Neuron (in vitro differentiated cells): ENCODE results near the gene MGME1.
"Not testable (repeated sequence)": the region's sequence is repeated elsewhere in the genome, so short reads cannot be mapped to it uniquely, and the experiment has no call there.

Experiments used
- H2AFZ ChIP-seq: one replicate; pipeline ENCODE4 v1.6.1; 2013; ENCODE audit warnings: low read depth, mild to moderate bottlenecking, inconsistent platforms, low read length, moderate library complexity
- H3K27me3 ChIP-seq: one replicate; pipeline ENCODE4 v1.6.1; 2013; ENCODE audit warnings: low read length; ENCODE audit not compliant: insufficient read depth
- H3K36me3 ChIP-seq: one replicate; pipeline ENCODE4 v1.6.1; 2013; ENCODE audit warnings: low read length; ENCODE audit not compliant: insufficient read depth
- H3K4me1 ChIP-seq: one replicate; pipeline ENCODE4 v1.6.1; 2013; ENCODE audit warnings: low read length; ENCODE audit not compliant: insufficient read depth
- H3K4me3 ChIP-seq: 2 replicates; pipeline ENCODE4 v1.5.1; 2013; ENCODE audit warnings: mild to moderate bottlenecking, low read length, moderate library complexity
- H3K9me3 ChIP-seq: one replicate; pipeline ENCODE4 v1.6.1; 2013; ENCODE audit warnings: low read length

The MGME1 gene

DNA sequence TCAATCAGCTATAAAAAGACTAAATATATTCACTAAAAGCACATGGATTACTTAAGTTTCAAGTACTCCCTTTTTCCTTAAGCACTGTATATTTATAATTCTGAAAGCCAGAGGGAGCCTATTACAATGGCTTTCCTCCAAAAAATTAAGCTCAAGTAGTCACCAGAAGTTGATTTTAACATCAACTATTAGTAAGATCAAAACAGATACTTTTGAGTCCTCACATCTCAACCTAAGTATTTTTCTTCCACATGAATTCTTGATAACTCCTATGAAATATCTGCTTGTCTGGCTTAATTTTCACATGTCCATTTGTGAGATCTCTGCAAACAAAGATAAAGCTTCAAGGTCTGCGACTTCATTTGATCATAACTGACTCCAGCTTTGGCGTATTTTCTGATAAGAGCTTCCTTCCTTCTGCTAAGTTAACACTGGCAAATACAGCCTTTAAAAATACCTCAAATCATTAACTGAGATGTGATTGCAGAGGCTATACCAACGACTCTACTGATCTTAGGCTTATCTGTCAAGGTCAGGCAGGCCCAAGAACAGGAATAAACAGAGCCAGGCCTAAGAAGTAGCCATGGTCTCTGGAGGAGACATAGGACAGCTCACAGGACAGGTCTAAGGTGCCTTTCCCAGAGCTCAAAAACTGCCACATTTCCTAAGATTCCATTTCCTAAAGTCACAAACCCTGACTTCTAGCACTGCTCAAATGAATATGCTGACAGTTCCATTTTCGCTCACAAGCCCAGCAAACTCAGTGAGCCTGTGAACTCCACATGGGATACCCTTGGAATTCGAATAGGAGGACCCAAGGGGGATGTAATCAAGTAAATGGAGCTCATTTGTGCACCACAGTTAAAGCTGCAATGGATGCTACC, 10.2 kb upstream of the MGME1 start:
- Histone ChIP-seq H3K27me3 (no peaks in the 10 kb centered on the region), H3K4me3 (no peak overlapping the region), H3K36me3 (peaks cover 38% of the 10 kb centered on the region), H3K4me1 (peaks cover 8% of the 10 kb centered on the region), H2AFZ (no peak overlapping the region), H3K9me3 (no peaks in the 10 kb centered on the region)

DNA sequence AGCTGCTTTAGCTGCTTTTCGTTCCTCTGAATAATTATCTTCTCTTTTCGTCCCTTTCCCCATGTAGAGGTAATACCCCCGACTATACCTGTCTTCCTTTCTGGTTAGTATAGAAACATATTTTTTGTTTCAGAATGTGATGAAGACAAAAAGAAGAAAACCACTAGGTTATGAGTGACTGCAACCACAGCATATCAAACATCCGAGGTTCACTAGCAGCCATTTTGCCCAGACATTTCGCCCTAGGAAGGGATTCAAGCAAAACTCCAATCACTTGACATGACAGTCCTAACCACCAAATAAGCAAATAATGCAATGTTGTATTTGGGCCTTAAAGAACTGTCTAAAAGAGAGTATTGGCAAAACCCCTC, 9.6 kb upstream of the MGME1 start:
- no peaks in the 10 kb centered on the region for H3K9me3 ChIP-seq
- peaks cover 33% of the 10 kb centered on the region for H3K36me3 ChIP-seq
- H3K4me1 ChIP-seq, result peaks cover 8% of the 10 kb centered on the region
- no peak overlapping the region for H3K4me3 ChIP-seq
- no peak overlapping the region for H2AFZ ChIP-seq
- no peaks in the 10 kb centered on the region for H3K27me3 ChIP-seq

DNA sequence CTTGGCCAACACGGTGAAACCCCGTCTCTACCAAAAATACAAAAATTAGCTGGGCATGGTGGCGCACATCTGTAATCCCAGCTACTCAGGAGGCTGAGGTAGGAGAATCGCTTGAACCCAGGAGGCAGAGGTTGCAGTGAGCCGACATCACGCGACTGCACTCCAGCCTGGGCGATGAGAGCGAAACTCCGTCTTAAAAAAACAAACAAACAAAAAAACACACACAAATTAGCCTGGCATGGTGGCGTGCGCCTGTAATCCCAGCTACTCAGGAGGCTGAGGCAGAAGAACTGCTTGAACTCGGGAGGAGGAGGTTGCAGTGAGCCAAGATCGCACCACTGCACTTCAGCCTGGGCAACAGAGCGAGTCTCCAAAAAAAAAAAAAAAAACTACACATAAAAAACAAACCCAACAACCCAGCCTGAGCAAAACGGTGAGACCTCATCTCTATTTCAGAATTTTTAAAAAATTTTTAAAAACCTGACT, 8.4 kb upstream of the MGME1 start:
- Histone ChIP-seq H3K4me1 (peaks cover 15% of the 10 kb centered on the region), H3K36me3 (peaks cover 24% of the 10 kb centered on the region)
- H3K4me3 ChIP-seq, H3K27me3 ChIP-seq, H3K9me3 ChIP-seq, H2AFZ ChIP-seq: not testable (repeated sequence)

DNA sequence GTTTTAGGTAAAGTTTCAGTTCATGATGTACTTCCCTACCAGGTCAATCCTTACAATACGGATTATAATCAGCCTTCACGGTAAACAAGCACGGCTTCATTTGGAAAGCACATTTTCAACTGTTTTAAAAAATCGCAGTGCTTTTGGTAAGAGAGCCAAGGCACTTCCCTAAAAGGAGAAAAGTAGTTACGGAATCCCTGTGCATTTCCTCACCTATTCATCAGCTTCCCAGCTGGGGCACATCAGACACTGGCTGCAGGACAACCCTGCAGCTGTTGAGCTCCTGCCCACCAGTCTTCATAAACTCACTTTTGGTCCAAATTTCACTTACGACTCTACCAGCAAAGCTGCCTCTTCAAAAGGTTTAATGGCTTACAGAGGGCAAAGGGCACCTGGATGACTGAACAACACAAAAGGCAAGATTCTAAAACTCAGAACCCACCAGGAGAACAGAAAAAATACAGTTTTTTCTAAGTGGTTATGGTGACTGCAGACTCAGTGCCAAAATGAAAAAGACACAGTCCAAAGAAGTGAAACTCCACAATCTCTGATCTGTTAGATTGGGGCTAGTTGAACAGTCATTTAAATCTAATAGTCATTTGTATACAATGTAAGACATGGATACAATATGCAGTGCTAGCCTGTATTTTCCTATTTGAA, 7.8 kb upstream of the MGME1 start:
- H3K27me3 ChIP-seq, result no peaks in the 10 kb centered on the region
- H3K9me3 ChIP-seq, result no peaks in the 10 kb centered on the region
- no peak overlapping the region for H3K4me3 ChIP-seq
- peaks cover 21% of the 10 kb centered on the region for H3K4me1 ChIP-seq
- peaks cover 17% of the 10 kb centered on the region for H3K36me3 ChIP-seq
- H2AFZ ChIP-seq, result no peak overlapping the region

DNA sequence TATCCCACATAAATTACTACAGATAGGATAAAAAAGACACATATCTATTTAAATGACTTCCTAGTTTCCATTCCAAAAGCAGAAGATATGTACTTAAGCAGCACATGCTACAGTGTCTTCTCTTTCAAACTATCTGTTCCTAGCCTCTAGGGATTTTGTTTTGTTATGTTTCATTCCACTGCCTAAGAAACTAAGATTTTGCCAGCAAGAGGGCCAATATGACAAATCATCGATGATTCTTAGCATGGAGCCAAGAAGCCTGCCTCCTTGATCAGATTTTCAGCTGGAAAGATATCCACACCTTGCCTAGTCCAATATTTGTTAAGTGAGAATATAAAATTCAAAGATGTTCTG, 7.3 kb upstream of the MGME1 start:
- Histone ChIP-seq H2AFZ (no peak overlapping the region), H3K4me3 (no peak overlapping the region), H3K27me3 (no peaks in the 10 kb centered on the region), H3K9me3 (no peaks in the 10 kb centered on the region), H3K36me3 (peaks cover 13% of the 10 kb centered on the region), H3K4me1 (peaks cover 26% of the 10 kb centered on the region)

DNA sequence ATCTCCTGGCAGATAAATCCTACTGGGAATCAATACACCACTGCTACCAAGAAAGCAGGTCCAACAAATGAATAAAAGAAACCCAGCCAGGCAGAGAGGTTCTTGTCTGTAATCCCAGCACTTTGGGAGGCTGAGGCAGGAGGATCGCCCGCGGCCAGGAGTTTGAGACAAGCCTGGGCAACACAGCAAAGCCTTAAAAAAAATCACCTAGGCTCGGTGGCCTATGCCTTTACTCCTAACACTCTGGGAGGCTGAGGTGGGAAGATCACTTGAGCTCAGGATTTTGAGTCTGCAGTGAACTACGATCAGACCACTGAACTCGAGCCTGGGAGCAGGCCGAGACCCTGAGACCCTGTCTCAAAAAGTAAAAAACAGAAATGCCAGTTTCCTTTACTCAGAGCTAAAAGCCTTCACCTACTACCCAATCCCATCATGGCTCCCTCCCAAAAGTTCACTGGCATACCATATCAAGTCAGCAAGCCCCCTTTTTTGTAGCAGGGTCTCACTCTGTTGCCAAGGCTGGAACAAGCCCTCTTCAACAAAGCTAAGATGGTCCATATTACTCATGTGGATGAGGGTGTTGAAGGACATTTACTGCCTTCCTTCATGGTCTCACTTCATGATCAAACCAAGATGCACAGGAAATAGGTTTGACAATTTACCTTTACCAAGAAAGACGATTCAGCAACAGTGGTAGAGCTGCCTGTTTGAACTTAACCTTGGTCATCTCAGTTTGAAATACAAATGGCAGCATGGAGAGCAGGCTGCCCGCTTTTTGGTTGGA, 5.5 kb upstream of the MGME1 start:
- Histone ChIP-seq H3K4me1 (peaks cover 33% of the 10 kb centered on the region), H2AFZ (no peak overlapping the region), H3K36me3 (peaks cover 10% of the 10 kb centered on the region), H3K4me3 (no peak overlapping the region), H3K27me3 (no peaks in the 10 kb centered on the region), H3K9me3 (no peaks in the 10 kb centered on the region)

DNA sequence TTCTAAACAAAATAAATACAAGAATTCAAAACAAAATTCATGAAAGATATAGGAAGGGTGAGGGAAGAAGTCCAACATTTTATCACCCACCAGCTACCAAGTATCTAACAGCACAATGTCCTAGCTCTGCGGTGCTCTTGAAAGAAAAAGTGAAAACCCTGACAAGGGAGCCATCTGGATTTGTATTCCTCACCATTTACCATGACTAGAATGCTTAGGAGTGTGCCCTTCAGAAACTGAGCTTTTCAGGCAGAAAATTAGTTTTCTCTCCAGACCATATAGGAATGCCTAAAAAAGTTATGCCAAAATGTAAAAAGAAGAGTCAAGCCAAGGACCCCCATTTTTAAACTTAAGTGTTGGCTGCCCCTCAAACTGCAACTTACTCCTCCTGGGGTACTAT, 4.7 kb upstream of the MGME1 start:
- Histone ChIP-seq H3K9me3 (no peaks in the 10 kb centered on the region), H3K4me3 (no peak overlapping the region), H3K4me1 (peaks cover 33% of the 10 kb centered on the region), H2AFZ (no peak overlapping the region), H3K36me3 (peaks cover 10% of the 10 kb centered on the region), H3K27me3 (no peaks in the 10 kb centered on the region)

DNA sequence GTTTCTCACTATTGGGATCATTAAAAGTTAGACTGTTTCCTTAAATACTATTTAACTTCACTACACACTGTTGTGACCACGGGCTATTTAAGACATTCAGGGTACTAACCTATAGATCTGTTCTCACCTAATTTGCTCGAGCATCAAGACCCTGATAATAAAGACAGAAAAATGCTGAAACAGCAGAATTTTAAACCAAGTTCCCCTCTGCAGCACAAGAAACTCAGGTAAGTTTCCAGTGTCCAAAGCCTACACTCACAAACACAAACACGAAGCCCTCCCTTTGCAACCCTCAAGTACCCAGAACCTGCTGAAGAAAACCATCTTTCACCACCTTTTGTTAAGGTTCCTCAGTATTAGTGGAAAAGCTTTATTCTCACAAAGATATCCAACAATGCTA, 4.2 kb upstream of the MGME1 start:
- Histone ChIP-seq H2AFZ (no peak overlapping the region), H3K4me3 (no peak overlapping the region), H3K9me3 (no peaks in the 10 kb centered on the region), H3K4me1 (peaks cover 33% of the 10 kb centered on the region), H3K27me3 (no peaks in the 10 kb centered on the region), H3K36me3 (peaks cover 10% of the 10 kb centered on the region)

DNA sequence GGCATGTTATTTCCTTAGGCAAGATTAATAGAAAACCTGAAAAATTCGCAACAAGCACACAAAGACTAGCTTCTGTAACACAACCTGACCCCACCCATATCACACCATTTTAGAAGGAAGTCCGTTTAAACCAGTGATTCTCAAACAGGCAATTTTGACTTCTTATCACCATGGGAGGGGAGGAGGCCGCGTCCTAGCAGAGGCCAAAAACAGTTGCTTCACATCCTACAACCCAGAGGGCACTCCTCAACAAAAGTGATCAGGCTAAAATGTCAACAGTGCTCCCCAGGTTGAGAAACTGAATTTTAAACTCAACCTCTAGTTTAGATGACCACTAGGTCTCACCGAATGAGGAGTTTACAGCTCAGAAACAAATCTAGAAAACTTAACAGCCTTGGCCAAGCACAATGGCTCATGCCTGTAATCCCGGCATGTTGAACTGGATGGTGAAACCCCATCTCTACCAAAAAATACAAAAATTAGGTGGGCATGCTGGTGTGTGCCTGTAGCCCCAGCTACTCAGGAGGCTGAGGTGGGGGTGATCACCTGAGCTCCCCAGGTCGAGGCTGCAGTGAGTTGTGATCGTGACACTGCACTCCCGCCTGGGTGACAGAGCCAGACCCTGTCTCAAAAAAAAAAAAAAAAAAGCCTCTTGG, 3.6 kb upstream of the MGME1 start:
- Histone ChIP-seq H3K36me3 (peaks cover 10% of the 10 kb centered on the region), H3K4me1 (peaks cover 35% of the 10 kb centered on the region), H3K27me3 (no peaks in the 10 kb centered on the region), H3K4me3 (no peak overlapping the region), H2AFZ (no peak overlapping the region), H3K9me3 (no peaks in the 10 kb centered on the region)

DNA sequence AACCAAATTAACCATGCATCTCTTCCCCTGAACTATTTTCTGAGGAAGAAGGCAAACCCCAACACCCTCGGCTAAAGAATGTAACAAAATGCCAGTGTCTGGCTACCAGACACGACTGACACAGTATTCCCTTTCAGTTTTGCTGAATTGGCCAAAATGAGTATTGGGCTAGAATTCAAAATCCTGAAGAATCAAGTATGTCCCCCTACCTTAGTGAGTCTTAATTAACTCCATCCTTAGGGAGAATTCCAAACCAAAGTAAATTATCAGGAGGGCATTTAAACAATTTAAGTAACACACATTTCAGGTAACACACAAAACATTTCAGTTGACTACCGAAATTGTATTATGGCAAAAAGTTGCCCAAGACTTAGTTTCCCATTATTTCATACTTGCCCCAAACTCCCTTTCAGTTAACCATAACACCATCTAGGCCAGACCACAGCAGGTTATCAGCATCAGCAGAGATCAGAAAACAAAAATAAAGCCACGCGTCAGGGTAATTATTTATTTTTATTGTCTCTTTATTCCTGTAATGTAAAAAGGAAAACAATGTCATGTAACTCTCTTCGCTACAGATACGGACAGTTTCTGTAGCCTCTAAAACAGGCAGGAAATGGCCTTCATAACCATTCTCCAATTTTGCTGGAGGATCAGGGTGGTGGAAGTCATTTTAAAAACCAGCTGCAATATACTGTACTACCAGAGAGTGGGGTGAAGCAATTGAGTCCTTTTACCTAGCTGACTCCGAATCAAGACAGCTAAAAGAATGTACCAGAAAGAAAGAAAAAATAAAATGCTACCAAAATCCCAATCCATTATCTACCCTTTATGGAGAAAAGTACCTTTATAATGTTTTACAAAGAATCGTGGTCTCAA, 2.1 kb upstream of the MGME1 start:
- no peak overlapping the region for H2AFZ ChIP-seq
- H3K36me3 ChIP-seq, result peaks cover 10% of the 10 kb centered on the region
- H3K9me3 ChIP-seq, result no peaks in the 10 kb centered on the region
- H3K27me3 ChIP-seq, result no peaks in the 10 kb centered on the region
- peaks cover 40% of the 10 kb centered on the region for H3K4me1 ChIP-seq
- peak overlapping the region; percentile 96 for H3K4me3 ChIP-seq

DNA sequence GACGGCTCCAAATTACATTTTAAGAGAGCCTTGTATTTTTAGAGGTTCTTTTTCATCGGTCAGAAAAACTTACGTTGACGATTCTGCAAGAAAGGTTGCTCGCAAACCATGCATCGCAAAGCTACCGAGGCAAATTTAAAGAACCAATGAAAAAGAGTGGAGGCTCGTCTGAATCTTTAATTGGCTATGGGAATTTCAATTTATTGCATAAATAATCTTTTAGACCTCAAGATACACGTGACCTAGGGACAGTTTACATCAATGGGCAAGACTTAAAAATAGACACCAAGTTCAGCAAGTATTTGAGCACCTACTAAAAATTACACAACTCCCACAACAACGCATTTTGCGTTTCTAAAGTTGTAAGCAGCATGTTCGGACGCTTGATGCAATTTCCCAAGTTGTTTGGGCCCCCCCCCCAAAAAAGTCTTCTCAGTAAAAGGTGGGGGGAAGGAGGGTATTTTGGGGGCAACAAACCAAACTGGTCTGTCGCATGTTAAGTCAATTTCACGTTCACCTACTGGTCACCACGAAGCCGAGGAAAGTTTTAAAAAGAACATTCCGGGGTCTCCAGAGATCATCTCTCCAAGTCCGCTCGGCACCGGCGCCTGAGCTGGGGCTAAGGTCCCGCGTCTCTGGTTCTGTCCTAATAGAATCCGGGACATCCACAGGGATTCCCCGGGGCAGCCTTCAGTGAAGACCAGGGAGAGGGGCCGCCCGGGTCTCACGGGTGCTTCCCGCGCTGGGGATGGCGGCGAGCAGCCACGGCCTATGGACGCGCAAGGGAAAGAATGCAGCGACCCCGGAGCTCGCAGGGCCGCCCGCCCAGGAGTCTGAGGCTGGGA, 1.1 kb upstream of the MGME1 start:
- H3K4me3 ChIP-seq, result peak overlapping the region; percentile 96
- H3K4me1 ChIP-seq, result peaks cover 46% of the 10 kb centered on the region
- H2AFZ ChIP-seq, result peak overlapping the region; percentile 51
- H3K36me3 ChIP-seq, result peaks cover 10% of the 10 kb centered on the region
- no peaks in the 10 kb centered on the region for H3K27me3 ChIP-seq
- H3K9me3 ChIP-seq, result no peaks in the 10 kb centered on the region
